ENCODE measurements around the gene KCNH4. TPM values are rescaled to one million over a fixed set of nuclear protein-coding genes. Genes with fewer than 3 reads are reported as not detected.

KCNH4 gene
- polyA plus RNA-seq, 3 donors, result 0.05 TPM; not detected in 2

DNA sequence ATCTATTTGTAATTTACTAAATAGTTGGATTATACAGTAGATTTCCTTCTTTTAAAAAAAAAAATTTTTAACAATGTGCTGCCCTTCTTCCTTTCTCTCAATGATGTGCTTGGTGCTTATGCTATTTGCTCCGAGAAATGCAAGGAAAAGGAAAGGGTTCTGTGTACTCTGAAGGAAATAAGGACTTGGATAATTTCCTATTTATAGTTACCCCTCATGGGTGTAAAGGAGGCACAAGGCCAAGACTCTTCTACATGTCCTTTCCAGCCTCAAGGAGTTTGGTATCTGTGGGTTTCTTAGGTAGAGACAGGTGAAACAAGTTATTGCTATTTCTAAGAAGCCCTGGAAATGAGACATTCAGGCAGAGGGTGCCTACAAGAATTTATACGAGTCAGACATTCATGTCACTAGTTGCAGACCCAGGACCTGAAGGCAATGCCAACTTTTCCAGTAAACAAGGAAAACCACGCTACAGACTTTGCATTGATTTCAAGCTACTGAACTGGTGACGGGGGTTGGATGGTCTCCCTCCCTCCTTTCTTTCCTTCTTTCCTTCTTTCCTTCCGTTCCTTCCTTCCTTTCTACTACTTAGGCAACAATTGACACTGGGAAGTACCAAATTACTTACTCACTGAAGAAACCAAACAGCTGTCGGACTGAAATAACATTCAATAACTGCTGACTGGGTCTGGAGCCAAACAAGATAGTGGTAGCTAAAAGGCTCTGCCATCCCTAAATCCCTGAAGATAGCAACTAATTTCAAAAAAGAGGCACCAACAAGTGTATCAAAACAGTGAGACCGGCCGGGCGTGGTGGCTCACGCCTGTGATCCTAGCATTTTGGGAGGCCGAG, 47.1 kb upstream of the KCNH4 start:
- Mint-ChIP-seq H3K4me3 (no peak overlapping the region), H3K27ac (peak overlapping the region in 6 of 7 donors; percentile 4 to 78 (median 34)), H3K4me1 (peaks cover 25% of the 10 kb centered on the region), H3K27me3 (ENCODE audit: low read depth in 3 of 3) (no peaks in the 10 kb centered on the region), H3K9me3 (no peaks in the 10 kb centered on the region), H3K36me3 (peaks cover 39 to 55% of the 10 kb centered on the region in 2 donors)
- Histone ChIP-seq H3K27ac (ENCODE audit: low read depth in 1 of 2, low read length in 2 of 2) (peak overlapping the region in 1 of 2 donors; percentile 33), H4K20me1 (ENCODE audit: insufficient read depth, low read length) (peaks cover 19% of the 10 kb centered on the region), H3K9me3 (replicated peaks in 1 of 2; ENCODE audit: control insufficient read depth in 1 of 2, insufficient read depth in 1 of 2, low read length in 2 of 2) (no peaks in the 10 kb centered on the region), H3K9ac (ENCODE audit: insufficient read depth, low read length, poor library complexity, severe bottlenecking) (no peak overlapping the region), H3K79me2 (ENCODE audit: insufficient read depth, low read length) (peaks cover 36% of the 10 kb centered on the region), H2AFZ (ENCODE audit: insufficient read depth, low read depth, low read length, poor library complexity, severe bottlenecking) (no peak overlapping the region), H3K4me1 (ENCODE audit: control insufficient read depth in 1 of 2, insufficient read depth in 2 of 2, low read length in 2 of 2) (peaks cover 13 to 21% of the 10 kb centered on the region in 2 donors), H3K36me3 (replicated peaks in 1 of 2; ENCODE audit: control insufficient read depth in 1 of 2, insufficient read depth in 2 of 2, low read length in 2 of 2) (peaks cover 21 to 52% of the 10 kb centered on the region in 2 donors), H3K4me2 (replicated peaks; ENCODE audit: extremely low read depth, low read length, poor library complexity, severe bottlenecking) (no peak overlapping the region), H3K4me3 (replicated peaks in 1 of 3; ENCODE audit: low read depth in 2 of 3, low read length in 3 of 3) (no peak overlapping the region), H3K27me3 (ENCODE audit: control insufficient read depth in 2 of 2, insufficient read depth in 2 of 2, low read length in 2 of 2) (no peaks in the 10 kb centered on the region)
- no peak for DNase-seq
- intact Hi-C loops (cut with micrococcal nuclease), result no loop called here
- TF ChIP-seq, protein P1, sequence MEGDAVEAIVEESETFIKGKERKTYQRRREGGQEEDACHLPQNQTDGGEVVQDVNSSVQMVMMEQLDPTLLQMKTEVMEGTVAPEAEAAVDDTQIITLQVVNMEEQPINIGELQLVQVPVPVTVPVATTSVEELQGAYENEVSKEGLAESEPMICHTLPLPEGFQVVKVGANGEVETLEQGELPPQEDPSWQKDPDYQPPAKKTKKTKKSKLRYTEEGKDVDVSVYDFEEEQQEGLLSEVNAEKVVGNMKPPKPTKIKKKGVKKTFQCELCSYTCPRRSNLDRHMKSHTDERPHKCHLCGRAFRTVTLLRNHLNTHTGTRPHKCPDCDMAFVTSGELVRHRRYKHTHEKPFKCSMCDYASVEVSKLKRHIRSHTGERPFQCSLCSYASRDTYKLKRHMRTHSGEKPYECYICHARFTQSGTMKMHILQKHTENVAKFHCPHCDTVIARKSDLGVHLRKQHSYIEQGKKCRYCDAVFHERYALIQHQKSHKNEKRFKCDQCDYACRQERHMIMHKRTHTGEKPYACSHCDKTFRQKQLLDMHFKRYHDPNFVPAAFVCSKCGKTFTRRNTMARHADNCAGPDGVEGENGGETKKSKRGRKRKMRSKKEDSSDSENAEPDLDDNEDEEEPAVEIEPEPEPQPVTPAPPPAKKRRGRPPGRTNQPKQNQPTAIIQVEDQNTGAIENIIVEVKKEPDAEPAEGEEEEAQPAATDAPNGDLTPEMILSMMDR (IDR thresholded peaks at IDR 0.05), result no peak
- 23% methylated on average over 3 of the region's 11 CpGs for WGBS (ENCODE audit: insufficient coverage)

DNA sequence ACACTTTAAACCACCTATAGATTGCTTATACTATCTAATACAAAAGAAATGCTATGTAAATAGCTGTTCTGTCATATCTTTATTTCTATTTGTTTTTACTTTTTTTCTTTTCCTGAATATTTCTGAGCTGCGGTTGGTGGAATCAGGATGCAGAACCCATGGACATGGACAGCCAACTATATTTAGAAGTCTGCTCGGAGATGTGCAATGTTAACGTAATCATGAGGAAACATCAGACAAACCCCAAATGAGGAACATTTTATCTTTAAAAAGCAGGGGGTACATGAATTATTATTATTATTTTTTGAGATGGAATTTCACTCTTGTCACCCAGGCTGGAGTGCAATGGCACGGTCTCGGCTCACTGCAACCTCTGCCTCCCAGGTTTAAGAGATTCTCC, 44.7 kb upstream of the KCNH4 start:
- Histone ChIP-seq H3K4me3 (replicated peaks in 1 of 3; ENCODE audit: low read depth in 2 of 3, low read length in 3 of 3) (no peak overlapping the region), H2AFZ (ENCODE audit: insufficient read depth, low read depth, low read length, poor library complexity, severe bottlenecking) (no peak overlapping the region), H3K4me2 (replicated peaks; ENCODE audit: extremely low read depth, low read length, poor library complexity, severe bottlenecking) (no peak overlapping the region), H3K36me3 (replicated peaks in 1 of 2; ENCODE audit: control insufficient read depth in 1 of 2, insufficient read depth in 2 of 2, low read length in 2 of 2) (peaks cover 29 to 59% of the 10 kb centered on the region in 2 donors), H3K79me2 (ENCODE audit: insufficient read depth, low read length) (peaks cover 14% of the 10 kb centered on the region), H3K27ac (ENCODE audit: low read depth in 1 of 2, low read length in 2 of 2) (peak overlapping the region in 1 of 2 donors; percentile 29), H3K9ac (ENCODE audit: insufficient read depth, low read length, poor library complexity, severe bottlenecking) (no peak overlapping the region), H3K27me3 (ENCODE audit: control insufficient read depth in 2 of 2, insufficient read depth in 2 of 2, low read length in 2 of 2) (no peaks in the 10 kb centered on the region), H4K20me1 (ENCODE audit: insufficient read depth, low read length) (peaks cover 13% of the 10 kb centered on the region), H3K9me3 (replicated peaks in 1 of 2; ENCODE audit: control insufficient read depth in 1 of 2, insufficient read depth in 1 of 2, low read length in 2 of 2) (no peaks in the 10 kb centered on the region), H3K4me1 (ENCODE audit: control insufficient read depth in 1 of 2, insufficient read depth in 2 of 2, low read length in 2 of 2) (peaks cover 13 to 21% of the 10 kb centered on the region in 2 donors)
- H3K4me3 Mint-ChIP-seq, result no peak overlapping the region
- TF ChIP-seq, protein P1 (IDR thresholded peaks at IDR 0.05), result no peak
- intact Hi-C loops (cut with micrococcal nuclease), result no loop called here
- H3K9me3 Mint-ChIP-seq, result no peaks in the 10 kb centered on the region
- peaks cover 49 to 69% of the 10 kb centered on the region in 2 donors for H3K36me3 Mint-ChIP-seq
- H3K4me1 Mint-ChIP-seq, result peaks cover 25% of the 10 kb centered on the region
- DNase-seq, result no peak
- no peaks in the 10 kb centered on the region for H3K27me3 Mint-ChIP-seq (ENCODE audit: low read depth in 3 of 3)
- no CpG with 5 or more reads among the region's 5 CpGs for WGBS (ENCODE audit: insufficient coverage)
- peak overlapping the region in 6 of 7 donors; percentile 58 to 84 (median 72) for H3K27ac Mint-ChIP-seq

Data from CD14-positive monocyte (primary cell).